GM19324 (cell line): ENCODE results near the gene CNOT4.
"Not testable (repeated sequence)": the region's sequence is repeated elsewhere in the genome, so short reads cannot be mapped to it uniquely, and the experiment has no call there.

Experiments used
- ATAC-seq: cut with Tn5 transposase; IDR thresholded peaks from one replicate; pipeline ENCODE4 v1.9.1; 2021; ENCODE audit warnings: mild to moderate bottlenecking, moderate library complexity; ENCODE audit not compliant: unreplicated experiment, low FRiP score

The CNOT4 gene

DNA sequence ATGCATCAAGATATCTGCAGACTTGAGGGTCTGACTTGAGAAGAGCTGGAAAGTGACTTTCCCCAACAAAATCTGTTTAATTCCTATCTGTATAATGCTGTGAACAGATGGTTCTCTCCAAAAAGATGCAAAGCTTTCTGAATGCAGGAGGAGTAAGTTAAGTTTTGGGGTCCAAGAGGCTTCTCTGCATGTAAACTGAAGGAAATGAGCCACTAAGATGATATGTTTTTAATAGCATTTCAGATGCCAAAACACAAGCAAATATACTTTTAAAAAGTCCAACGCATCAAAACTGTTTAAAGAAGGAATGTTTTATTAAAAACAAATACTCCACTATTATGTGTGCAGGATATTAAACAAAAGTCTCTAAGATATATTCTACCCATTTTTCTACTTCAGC is 139.2 kb downstream of the CNOT4 start:
- no peak for ATAC-seq

GRCh38 chr7:135369405-135369804 is 140.5 kb downstream of the CNOT4 start:
- ATAC-seq, result no peak

DNA sequence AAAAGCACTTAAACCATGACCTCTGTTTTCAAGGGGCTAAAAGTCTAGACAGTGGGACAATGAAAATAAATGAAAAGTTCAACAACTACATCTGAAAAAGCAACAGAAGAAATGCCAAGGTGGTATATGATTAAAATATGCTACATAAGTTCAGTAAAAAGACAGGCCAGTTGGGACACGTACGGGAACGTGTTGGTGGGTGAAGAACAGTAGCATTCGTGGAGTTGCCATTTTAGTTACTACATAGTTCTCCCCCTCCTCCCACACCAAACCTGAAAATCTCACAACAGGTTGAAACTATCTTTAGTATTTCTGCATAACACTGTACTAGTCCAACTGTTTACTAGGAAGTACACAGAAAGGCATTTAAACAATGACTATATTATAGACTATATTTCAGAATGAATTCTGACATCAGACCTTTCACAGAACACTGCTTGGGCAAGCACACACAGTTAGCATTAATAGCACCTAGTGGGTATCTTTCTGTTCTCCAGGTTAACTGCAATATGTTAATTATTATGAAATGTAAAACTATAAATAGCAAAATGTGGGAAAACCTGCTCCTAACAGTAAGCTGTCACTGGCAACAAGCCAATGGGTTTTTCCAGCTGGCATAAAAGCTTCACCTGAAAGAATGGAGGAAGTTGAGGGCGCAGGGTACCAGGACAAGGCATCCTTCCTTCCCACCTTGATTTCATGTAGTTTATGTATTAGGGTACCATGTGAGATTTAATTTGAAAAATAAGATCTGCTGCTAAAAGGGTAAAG is 141.3 kb downstream of the CNOT4 start:
- ATAC-seq, result no peak

GRCh38 chr7:135366843-135367508 is 142.9 kb downstream of the CNOT4 start:
- no peak for ATAC-seq

DNA sequence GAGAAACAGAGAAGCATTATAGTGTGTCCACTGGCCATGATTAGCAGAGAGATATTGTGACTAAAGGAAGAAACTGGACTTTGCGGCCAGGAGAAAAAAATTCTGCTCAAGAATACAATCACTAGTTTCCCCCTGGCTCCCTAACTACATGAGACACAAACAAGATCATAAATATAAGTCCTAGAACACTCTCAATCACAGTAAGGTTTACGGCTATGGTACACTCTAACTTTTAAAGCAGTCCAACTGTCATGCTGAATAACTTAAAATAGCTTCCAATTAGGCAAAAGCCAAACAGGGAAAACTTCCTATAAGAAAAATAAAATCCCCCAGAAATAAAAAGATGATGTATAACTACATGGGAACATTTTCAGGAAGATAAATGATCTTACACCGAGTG is 144.2 kb downstream of the CNOT4 start:
- ATAC-seq, result no peak

- ATAC-seq, result no peak
Observed at GRCh38 chr7:135364206-135364605, 145.7 kb downstream of the CNOT4 start.

DNA sequence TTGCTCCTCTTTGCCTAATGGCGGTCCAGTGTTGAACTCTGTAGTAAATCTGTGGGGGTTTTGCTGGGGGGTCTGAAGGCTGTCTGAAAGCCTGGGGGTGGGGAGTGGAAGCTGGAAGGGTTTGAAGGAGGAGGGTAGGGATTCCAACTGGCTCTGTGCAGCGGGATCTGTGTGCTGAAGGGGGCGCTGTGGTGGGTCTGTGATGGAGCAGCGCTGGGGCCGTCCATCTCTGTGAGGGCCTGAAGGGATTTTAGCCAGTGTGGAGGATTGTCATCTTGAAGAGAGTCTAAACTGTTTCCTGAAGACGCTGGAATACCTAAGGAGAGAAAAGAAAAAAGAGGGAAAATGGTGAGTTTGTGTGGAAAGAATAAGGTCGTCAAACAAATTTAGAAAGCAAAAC is 147.0 kb downstream of the CNOT4 start:
- ATAC-seq, result no peak

GRCh38 chr7:135361788-135362187 is 148.1 kb downstream of the CNOT4 start:
- no peak for ATAC-seq

GRCh38 chr7:135359615-135360014 is 150.3 kb downstream of the CNOT4 start:
- no peak for ATAC-seq

DNA sequence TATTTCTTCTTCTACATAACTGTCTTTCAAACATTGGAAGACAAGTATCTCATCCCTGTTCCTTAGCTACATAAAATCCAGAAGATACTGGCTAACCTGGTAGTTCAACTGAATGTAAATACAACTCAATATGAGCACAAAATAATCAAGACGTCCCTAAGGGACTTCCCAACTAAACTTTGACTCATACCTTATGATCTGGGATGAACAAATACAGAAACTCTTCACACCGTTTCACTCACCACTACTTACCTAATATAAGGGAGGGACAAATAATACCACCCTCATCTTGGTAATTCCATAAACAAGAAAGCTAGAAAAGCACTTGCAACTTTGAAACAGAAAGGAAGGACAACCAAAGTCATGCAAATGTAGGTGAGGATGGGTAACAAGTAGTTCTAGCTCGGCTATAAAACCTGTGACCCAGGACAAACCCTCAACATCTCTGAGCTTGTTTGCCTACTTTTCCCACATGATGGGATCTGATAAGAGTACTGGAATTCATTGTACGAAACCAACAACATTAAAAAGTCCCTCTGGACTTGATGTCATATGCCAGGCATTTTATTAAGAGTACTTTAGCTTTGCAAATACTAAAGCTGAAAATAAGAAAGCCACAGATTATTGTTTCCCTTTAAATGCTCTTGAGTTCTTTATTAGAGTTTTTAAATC is 154.4 kb downstream of the CNOT4 start:
- ATAC-seq, result no peak

- no peak for ATAC-seq
Observed at GRCh38 chr7:135353832-135354231, 156.1 kb downstream of the CNOT4 start.

- no peak for ATAC-seq
Observed at GRCh38 chr7:135352285-135352684, 157.6 kb downstream of the CNOT4 start.

- ATAC-seq, result not testable (repeated sequence)
Observed at GRCh38 chr7:135351070-135351469, 158.8 kb downstream of the CNOT4 start.

DNA sequence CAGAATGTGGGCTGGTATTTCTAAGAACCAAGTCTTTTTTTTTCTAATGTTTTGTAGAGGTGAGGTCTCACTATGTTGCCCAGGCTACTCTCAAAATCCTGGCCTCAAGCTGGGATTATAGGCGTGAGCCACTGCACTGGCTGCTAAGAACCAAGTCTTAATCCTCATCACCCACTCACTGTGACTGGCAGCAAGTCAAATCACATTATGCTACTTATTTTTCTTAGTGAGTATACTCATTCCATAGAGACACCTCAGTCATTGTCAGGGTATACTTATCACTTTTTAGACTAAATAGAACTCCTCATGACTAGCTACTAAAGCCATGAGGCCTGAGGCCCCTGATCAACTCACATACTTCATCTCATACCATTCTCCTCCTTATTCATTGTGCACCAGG is 160.2 kb downstream of the CNOT4 start:
- no peak for ATAC-seq

- no peak for ATAC-seq
Observed at GRCh38 chr7:135348493-135348892, 161.4 kb downstream of the CNOT4 start.

DNA sequence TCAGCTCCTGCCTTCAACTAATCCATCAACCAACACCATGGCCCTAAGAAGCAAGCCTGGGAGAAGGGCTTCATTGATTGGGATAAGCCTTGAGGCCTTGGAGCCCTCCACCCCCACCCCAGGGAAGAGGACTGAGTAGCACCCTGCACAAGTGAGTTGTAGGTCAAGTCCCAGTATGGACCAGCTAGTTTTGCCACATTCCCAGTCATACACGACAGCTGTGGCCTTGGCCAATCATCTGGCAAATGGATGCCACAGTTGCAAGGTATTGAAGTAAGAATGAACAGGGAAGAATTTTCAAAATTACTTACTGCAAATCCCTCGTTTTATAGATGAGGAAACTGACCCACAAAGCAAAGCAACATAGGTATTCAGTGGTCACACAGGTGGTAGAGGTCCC is 166.5 kb downstream of the CNOT4 start:
- ATAC-seq, result no peak

DNA sequence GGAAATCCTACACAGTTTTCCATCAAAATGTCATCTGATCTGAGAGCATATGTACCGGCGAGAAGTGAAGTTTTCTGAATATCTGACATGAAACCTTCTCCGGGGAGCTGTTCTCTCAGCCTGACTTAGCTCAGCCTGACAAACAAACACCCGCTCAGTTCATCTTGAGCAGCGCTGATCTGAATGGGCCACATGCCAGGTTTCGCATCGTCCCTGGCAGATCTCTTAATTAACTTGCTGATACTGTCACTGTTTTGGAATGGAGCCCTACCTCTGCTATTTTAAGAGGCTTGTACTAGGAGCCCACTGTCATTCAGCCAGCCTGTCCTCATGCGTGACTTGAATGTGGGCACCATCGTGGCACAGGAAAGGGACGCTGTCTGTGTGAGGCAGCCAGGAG is 167.0 kb downstream of the CNOT4 start:
- no peak for ATAC-seq

- ATAC-seq, result no peak
Observed at GRCh38 chr7:135341049-135341448, 168.9 kb downstream of the CNOT4 start.

DNA sequence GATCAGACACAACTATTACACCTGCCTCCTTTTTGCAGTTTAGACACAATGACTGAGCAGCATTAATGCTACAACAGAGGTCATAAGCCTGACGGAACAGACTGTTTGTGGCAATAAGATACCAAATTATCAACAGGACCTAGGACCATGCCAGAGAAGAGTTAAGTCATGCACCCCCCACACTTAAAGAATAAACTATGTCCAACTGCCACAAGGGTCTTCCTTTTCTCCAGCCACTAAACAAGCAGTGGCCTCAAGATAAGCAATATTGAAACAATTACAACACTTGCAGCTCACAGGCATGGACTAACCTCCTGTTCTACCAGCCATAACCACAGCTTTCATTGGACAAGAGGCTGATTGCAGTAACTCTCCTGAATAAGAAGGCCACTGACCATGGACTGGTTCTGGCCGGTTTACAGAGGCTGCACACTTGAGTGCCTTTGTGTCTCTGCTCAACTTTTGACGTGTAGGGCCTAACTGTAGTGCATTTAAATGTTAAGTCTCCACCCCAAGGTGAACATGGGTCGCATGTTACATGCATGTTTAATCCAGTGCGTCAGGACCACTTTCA is 171.8 kb downstream of the CNOT4 start:
- no peak for ATAC-seq

DNA sequence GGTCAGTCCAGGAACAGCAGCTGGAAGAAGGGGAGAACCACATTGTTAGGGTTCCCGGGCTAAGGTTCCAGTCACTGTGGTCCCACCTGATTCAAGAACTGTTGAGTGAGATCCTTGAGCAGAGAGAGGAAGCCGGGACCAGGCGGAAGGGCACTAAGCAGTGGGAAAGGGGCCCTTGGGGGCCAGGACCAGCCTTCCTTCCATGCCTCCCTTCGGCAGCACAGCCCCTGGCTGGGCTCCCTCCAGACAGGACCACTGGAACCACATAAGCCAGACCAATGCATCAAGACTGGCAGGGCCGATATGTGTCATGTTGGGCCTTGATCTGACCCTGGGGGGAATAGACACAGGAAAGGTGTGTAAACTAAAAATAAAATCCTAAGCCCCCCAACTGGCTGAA is 172.4 kb downstream of the CNOT4 start:
- ATAC-seq, result no peak

DNA sequence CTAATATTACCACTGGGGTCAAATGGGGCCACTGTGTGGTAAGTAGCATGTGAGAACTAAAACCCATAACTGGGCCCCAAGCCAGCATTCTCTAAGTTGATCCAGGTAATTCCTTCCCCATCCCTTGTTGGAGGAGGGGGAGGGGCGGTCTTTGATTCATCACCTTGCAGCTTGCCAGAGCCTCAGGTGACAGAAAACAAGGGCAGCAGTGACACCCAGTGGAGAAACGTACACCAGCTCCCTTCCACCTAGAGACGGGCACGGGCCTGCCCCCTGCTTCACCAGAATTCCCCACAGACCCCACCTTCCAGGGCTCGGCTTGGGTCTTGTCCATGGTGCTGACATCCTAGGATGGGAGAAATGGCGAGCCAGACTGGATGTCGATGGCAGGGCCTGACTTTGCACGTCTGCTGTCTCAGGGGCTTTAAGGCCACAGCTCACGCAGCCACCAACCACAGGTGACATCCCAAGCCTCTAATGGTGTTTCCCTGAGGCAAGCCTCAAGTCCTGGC is 174.2 kb downstream of the CNOT4 start:
- ATAC-seq, result no peak
